Duodenal mucosa (tissue), 2 donors: ENCODE data around the gene SLC38A10.

Experiments
- H3K27ac ChIP-seq: one replicate; pipeline ENCODE4 v1.7.0; 2013; ENCODE audit warnings: low read depth, low read length
- H3K27me3 ChIP-seq, 2 donors: one replicate each; pipeline ENCODE4 v1.7.0; 2013; ENCODE audit warnings: low read length in 2 of 2, control low read depth in 1 of 2; ENCODE audit not compliant: insufficient read depth in 2 of 2, control insufficient read depth in 1 of 2
- H3K36me3 ChIP-seq, 2 donors: one replicate each; pipeline ENCODE4 v1.7.0; 2013; ENCODE audit warnings: low read length in 2 of 2, control low read depth in 1 of 2; ENCODE audit not compliant: insufficient read depth in 2 of 2, control insufficient read depth in 1 of 2
- H3K4me1 ChIP-seq, 2 donors: one replicate each; pipeline ENCODE4 v1.7.0; 2013; ENCODE audit warnings: low read length in 2 of 2, control low read depth in 1 of 2; ENCODE audit not compliant: insufficient read depth in 2 of 2, control insufficient read depth in 1 of 2
- H3K4me3 ChIP-seq, 2 donors: one replicate each; pipeline ENCODE4 v1.7.0; 2013; ENCODE audit warnings: low read length in 2 of 2, low read depth in 1 of 2
- H3K9ac ChIP-seq, 2 donors: one replicate each; pipeline ENCODE4 v1.7.0; 2013; ENCODE audit warnings: low read length in 2 of 2, low read depth in 1 of 2
- H3K9me3 ChIP-seq, 2 donors: one replicate each; pipeline ENCODE4 v1.7.0; 2013; ENCODE audit warnings: low read length in 2 of 2, control low read depth in 1 of 2; ENCODE audit not compliant: control insufficient read depth in 1 of 2

Gene SLC38A10

GRCh38 chr17:81304196-81305015 is 9.3 kb upstream of the SLC38A10 start:
- no peaks in the 10 kb centered on the region for H3K27me3 ChIP-seq
- H3K27ac ChIP-seq = no peak overlapping the region

GRCh38 chr17:81303385-81303784 is 8.3 kb upstream of the SLC38A10 start:
- H3K9ac ChIP-seq = no peak overlapping the region
- no peaks in the 10 kb centered on the region for H3K27me3 ChIP-seq
- no peak overlapping the region for H3K27ac ChIP-seq
- no peaks in the 10 kb centered on the region for H3K9me3 ChIP-seq
- H3K4me1 ChIP-seq = no peaks in the 10 kb centered on the region
- H3K4me3 ChIP-seq = no peak overlapping the region
- no peaks in the 10 kb centered on the region for H3K36me3 ChIP-seq

More at GRCh38 chr17:81304196-81305015, 9.3 kb upstream of the SLC38A10 start:
- H3K4me1 ChIP-seq = peaks cover 5 to 7% of the 10 kb centered on the region in 2 donors
- H3K36me3 ChIP-seq = no peaks in the 10 kb centered on the region
- H3K4me3 ChIP-seq = no peak overlapping the region
- no peak overlapping the region for H3K9ac ChIP-seq
- H3K9me3 ChIP-seq = no peaks in the 10 kb centered on the region

- Histone ChIP-seq H3K27ac (no peak overlapping the region), H3K36me3 (no peaks in the 10 kb centered on the region), H3K4me3 (no peak overlapping the region), H3K9ac (no peak overlapping the region), H3K9me3 (no peaks in the 10 kb centered on the region), H3K27me3 (no peaks in the 10 kb centered on the region), H3K4me1 (no peaks in the 10 kb centered on the region)
These were observed 7.8 kb upstream of the SLC38A10 start for GRCh38 chr17:81302861-81303333.

- Histone ChIP-seq H3K27me3 (no peaks in the 10 kb centered on the region), H3K27ac (no peak overlapping the region), H3K36me3 (no peaks in the 10 kb centered on the region), H3K9ac (no peak overlapping the region), H3K9me3 (no peaks in the 10 kb centered on the region), H3K4me3 (no peak overlapping the region), H3K4me1 (no peaks in the 10 kb centered on the region)
These were observed 7.2 kb upstream of the SLC38A10 start for GRCh38 chr17:81302324-81302723.

GRCh38 chr17:81301195-81302144 is 6.4 kb upstream of the SLC38A10 start:
- no peak overlapping the region for H3K27ac ChIP-seq
- no peaks in the 10 kb centered on the region for H3K4me1 ChIP-seq
- no peaks in the 10 kb centered on the region for H3K9me3 ChIP-seq
- H3K27me3 ChIP-seq = no peaks in the 10 kb centered on the region
- no peak overlapping the region for H3K4me3 ChIP-seq
- H3K9ac ChIP-seq = no peak overlapping the region
- H3K36me3 ChIP-seq = no peaks in the 10 kb centered on the region

GRCh38 chr17:81300586-81301155 is 5.6 kb upstream of the SLC38A10 start:
- H3K9ac ChIP-seq = no peak overlapping the region
- no peaks in the 10 kb centered on the region for H3K9me3 ChIP-seq
- H3K4me1 ChIP-seq = peaks cover 4 to 6% of the 10 kb centered on the region in 2 donors
- no peak overlapping the region for H3K27ac ChIP-seq
- no peak overlapping the region for H3K4me3 ChIP-seq
- no peaks in the 10 kb centered on the region for H3K27me3 ChIP-seq
- H3K36me3 ChIP-seq = no peaks in the 10 kb centered on the region

- Histone ChIP-seq H3K4me3 (no peak overlapping the region), H3K9ac (no peak overlapping the region), H3K27ac (no peak overlapping the region), H3K36me3 (no peaks in the 10 kb centered on the region), H3K27me3 (no peaks in the 10 kb centered on the region), H3K9me3 (no peaks in the 10 kb centered on the region), H3K4me1 (peaks cover 6 to 8% of the 10 kb centered on the region in 2 donors)
These were observed 4.9 kb upstream of the SLC38A10 start for GRCh38 chr17:81299846-81300585.

GRCh38 chr17:81298991-81299738 is 4.1 kb upstream of the SLC38A10 start:
- no peaks in the 10 kb centered on the region for H3K9me3 ChIP-seq
- H3K27me3 ChIP-seq = no peaks in the 10 kb centered on the region
- H3K27ac ChIP-seq = peak overlapping the region; percentile 26
- peaks cover 6 to 11% of the 10 kb centered on the region in 2 donors for H3K4me1 ChIP-seq
- H3K9ac ChIP-seq = no peak overlapping the region
- H3K4me3 ChIP-seq = no peak overlapping the region
- no peaks in the 10 kb centered on the region for H3K36me3 ChIP-seq

GRCh38 chr17:81298325-81298990 is 3.4 kb upstream of the SLC38A10 start:
- Histone ChIP-seq H3K27ac (peak overlapping the region; percentile 26), H3K9me3 (no peaks in the 10 kb centered on the region)

More at GRCh38 chr17:81298325-81298990, 3.4 kb upstream of the SLC38A10 start:
- Histone ChIP-seq H3K27me3 (no peaks in the 10 kb centered on the region), H3K4me3 (no peak overlapping the region), H3K9ac (no peak overlapping the region), H3K4me1 (peaks cover 10 to 17% of the 10 kb centered on the region in 2 donors), H3K36me3 (no peaks in the 10 kb centered on the region)
